HG03439 (cell line): ENCODE measurements around the gene SRI.
"Not testable (repeated sequence)": the region's sequence is repeated elsewhere in the genome, so short reads cannot be mapped to it uniquely, and the experiment has no call there.

Experiments used
- ATAC-seq: cut with Tn5 transposase; IDR thresholded peaks from one replicate; pipeline ENCODE4 v1.9.1; 2021; ENCODE audit warnings: mild to moderate bottlenecking, moderate library complexity; ENCODE audit not compliant: unreplicated experiment

Gene SRI

GRCh38 chr7:88219781-88220747, at the start of gene SRI:
SRI (minus strand) TSS chr7:88220038; CDS start chr7:88220026, 12 bp downstream.
- ATAC-seq, result peak; percentile 64

GRCh38 chr7:88269586-88269985, 49.7 kb upstream of the SRI start:
- ATAC-seq, result no peak

GRCh38 chr7:88268858-88269257, 49.0 kb upstream of the SRI start:
- no peak for ATAC-seq

GRCh38 chr7:88268051-88268450, 48.2 kb upstream of the SRI start:
- no peak for ATAC-seq

- no peak for ATAC-seq
Observed at GRCh38 chr7:88267421-88267820, 47.6 kb upstream of the SRI start.

- ATAC-seq, result not testable (repeated sequence)
Observed at GRCh38 chr7:88264987-88265386, 45.1 kb upstream of the SRI start.

GRCh38 chr7:88262562-88262961, 42.7 kb upstream of the SRI start:
- no peak for ATAC-seq

- no peak for ATAC-seq
Observed at GRCh38 chr7:88260719-88261118, 40.9 kb upstream of the SRI start.

- ATAC-seq, result no peak
Observed at GRCh38 chr7:88259656-88260380, 40.0 kb upstream of the SRI start.

GRCh38 chr7:88258296-88258695, 38.5 kb upstream of the SRI start:
- ATAC-seq, result not testable (repeated sequence)

GRCh38 chr7:88256906-88257305, 37.1 kb upstream of the SRI start:
- ATAC-seq, result no peak

- no peak for ATAC-seq
Observed at GRCh38 chr7:88254721-88255424, 35.0 kb upstream of the SRI start.

- no peak for ATAC-seq
Observed at GRCh38 chr7:88253640-88254039, 33.8 kb upstream of the SRI start.

- no peak for ATAC-seq
Observed at GRCh38 chr7:88244258-88244657, 24.4 kb upstream of the SRI start.

- peak; percentile 80 for ATAC-seq
Observed at GRCh38 chr7:88243345-88243909, 23.6 kb upstream of the SRI start.

GRCh38 chr7:88239852-88240251, 20.0 kb upstream of the SRI start:
- no peak for ATAC-seq

GRCh38 chr7:88233828-88234227, 14.0 kb upstream of the SRI start:
- ATAC-seq, result no peak

- ATAC-seq, result no peak
Observed at GRCh38 chr7:88230646-88231045, 10.8 kb upstream of the SRI start.

- ATAC-seq, result no peak
Observed at GRCh38 chr7:88229302-88229995, 9.6 kb upstream of the SRI start.

- no peak for ATAC-seq
Observed at GRCh38 chr7:88226886-88227516, 7.2 kb upstream of the SRI start.
